Ovary (tissue), 3 donors: ENCODE data around the gene SNURF.

ENCODE experiments used
- CTCF ChIP-seq, 3 donors: fragments of 450-650 bp in 2 of 3; fragments of 200-600 bp in 1 of 3; IDR thresholded peaks; one replicate each; pipeline versions ENCODE4 v1.5.1 to v1.8.0; 2016 to 2022; ENCODE audit warnings: antibody characterized with exemption in 3 of 3, mild to moderate bottlenecking in 1 of 3
- EP300 ChIP-seq: sonication (generic); formaldehyde crosslinking; IDR thresholded peaks from one replicate; pipeline ENCODE4 v1.6.1; 2017; ENCODE audit warnings: antibody characterized with exemption
- POLR2A ChIP-seq: fragments of 450-650 bp; IDR thresholded peaks from one replicate; pipeline ENCODE4 v1.6.1; 2017; ENCODE audit warnings: antibody characterized with exemption, mild to moderate bottlenecking, moderate library complexity
- donor health status: DM: no; HTN: no; CAD: no.

DNA sequence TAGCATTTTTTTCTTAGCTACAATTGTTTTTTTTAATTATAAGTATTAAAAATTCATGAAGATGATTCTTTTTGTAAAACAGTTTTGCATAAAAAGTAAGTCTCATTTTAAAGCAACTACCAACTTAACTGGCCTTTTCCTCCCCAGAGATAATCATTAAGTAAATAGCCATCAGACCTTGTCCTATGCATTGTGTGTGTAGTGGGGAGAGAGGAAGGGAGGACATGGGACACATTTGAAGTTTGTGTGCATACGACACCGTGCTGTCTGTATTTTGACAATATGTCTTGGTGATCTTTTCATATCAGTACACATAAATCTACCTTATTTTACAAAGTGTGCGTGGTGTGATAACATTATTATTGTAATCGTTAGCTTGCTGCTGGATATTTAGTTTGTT, 8.1 kb downstream of the SNURF start:
- TF ChIP-seq CTCF (IDR thresholded peaks at IDR 0.05) (no peak), POLR2A (no peak), EP300 (no peak)
